HG03575 (cell line): Measurements from ENCODE around the gene FAM156B.
"Not testable (repeated sequence)": the region's sequence is repeated elsewhere in the genome, so short reads cannot be mapped to it uniquely, and the experiment has no call there.

Experiments used
- ATAC-seq: cut with Tn5 transposase; IDR thresholded peaks from one replicate; pipeline ENCODE4 v1.9.1; 2021; ENCODE audit not compliant: unreplicated experiment, insufficient number of reproducible peaks, low FRiP score; ENCODE audit errors: extremely low read depth

The FAM156B gene

DNA sequence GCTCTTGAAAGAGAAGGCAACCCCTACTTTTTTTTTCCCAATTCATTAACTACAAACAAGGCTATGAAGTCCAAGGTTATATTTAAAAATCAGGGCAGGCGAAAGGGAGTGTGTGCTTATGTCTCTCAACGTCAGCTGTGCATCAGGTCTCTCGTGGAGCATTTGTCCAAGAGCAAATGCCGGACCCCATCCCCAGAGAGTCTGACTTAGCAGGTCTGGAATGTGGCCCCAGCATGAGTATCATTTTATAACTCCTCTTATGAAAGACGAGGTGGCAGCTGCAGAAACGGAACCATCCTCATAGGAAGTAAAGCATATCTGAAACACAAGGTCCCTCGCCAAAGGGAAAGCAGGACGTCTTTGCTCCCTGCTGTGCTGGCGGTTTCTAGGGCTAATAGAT is 16.6 kb downstream of the FAM156B start:
- not testable (repeated sequence) for ATAC-seq

- ATAC-seq, result not testable (repeated sequence)
Observed at GRCh38 chrX:52914704-52915103, 17.6 kb downstream of the FAM156B start.

- ATAC-seq, result peak; percentile 42
Observed at GRCh38 chrX:52923781-52924241, 26.7 kb downstream of the FAM156B start.

GRCh38 chrX:52930214-52930613 is 33.1 kb downstream of the FAM156B start:
- ATAC-seq, result not testable (repeated sequence)

DNA sequence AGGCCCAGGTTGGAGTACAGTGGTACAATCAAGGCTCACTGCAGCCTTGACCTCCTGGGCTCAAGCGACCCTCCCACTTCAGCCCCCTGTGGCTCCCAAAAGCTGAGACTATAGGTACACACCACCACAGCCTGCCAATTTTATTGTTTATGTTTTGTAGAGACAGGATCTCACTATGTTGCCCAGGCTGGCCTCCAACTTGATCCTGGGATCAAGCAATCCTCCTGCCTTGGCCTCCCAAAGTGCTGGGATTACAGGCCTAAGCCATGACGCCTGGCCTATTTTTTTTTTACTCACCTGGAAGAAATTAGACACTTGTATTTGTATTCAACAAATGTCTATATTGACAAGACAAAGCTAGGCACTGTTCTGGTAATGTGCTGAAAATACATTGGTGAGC is 36.1 kb downstream of the FAM156B start:
- ATAC-seq, result no peak

- ATAC-seq, result peak; percentile 4
Observed at GRCh38 chrX:52933976-52934703, 37.0 kb downstream of the FAM156B start.

DNA sequence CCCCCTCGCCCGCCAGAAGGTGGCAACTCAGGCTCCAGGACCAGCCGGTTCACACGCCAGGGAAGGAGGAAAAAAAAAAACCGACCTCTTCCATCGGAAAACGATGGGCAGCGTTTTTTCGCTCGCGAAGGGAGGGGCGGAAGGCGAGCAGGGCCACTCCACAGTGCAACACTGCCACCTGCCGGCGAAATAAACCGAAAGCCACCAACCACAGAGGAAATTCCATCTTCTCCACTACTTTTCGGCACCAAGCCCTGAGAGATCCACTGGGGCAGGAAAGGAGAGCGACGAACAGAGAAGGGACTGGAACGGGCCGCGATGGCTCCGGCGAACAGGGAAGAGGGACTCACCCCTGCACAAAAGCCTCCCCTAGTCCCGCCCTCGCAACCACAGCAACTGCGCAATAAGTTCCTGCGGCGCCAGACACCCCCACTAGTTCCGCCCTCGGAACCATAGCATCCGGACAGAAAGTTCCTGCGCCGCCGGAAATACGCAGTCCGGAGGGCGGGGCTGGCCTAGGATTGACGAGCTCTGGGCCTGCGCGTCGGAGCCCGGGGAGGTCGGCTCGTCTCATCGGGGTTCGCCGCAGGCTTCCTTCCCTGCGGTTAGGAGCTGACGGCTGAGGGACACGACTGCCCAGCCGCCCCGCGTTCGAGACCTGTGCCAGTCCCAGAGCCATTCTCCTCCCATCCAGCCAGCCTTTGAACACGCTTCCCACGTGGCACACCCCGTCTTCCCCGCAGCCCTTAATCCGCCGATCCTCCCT is 37.8 kb downstream of the FAM156B start:
- peak; percentile 79 for ATAC-seq

GRCh38 chrX:52935470-52935784 is 38.3 kb downstream of the FAM156B start:
- ATAC-seq, result not testable (repeated sequence)

DNA sequence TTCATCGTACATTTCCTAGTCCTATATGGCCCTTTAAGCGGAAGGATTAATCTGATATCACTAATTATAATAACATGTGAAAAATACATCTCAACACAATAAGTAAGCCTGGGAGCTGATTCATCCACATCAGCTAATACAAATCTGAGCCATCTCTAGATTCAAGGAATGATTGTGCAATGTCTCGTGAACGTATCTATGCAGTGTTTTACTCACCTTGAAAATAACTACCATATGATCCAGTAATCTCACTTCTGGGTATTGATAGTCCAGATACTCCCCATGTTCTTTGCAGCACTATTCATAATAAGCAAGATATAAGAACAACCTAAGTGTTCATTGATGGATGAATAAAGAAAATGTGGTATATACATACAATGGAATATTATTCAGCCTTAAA is 43.6 kb downstream of the FAM156B start:
- not testable (repeated sequence) for ATAC-seq

DNA sequence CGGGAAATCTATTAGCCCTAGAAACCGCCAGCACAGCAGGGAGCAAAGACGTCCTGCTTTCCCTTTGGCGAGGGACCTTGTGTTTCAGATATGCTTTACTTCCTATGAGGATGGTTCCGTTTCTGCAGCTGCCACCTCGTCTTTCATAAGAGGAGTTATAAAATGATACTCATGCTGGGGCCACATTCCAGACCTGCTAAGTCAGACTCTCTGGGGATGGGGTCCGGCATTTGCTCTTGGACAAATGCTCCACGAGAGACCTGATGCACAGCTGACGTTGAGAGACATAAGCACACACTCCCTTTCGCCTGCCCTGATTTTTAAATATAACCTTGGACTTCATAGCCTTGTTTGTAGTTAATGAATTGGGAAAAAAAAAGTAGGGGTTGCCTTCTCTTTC is 44.6 kb downstream of the FAM156B start:
- not testable (repeated sequence) for ATAC-seq

DNA sequence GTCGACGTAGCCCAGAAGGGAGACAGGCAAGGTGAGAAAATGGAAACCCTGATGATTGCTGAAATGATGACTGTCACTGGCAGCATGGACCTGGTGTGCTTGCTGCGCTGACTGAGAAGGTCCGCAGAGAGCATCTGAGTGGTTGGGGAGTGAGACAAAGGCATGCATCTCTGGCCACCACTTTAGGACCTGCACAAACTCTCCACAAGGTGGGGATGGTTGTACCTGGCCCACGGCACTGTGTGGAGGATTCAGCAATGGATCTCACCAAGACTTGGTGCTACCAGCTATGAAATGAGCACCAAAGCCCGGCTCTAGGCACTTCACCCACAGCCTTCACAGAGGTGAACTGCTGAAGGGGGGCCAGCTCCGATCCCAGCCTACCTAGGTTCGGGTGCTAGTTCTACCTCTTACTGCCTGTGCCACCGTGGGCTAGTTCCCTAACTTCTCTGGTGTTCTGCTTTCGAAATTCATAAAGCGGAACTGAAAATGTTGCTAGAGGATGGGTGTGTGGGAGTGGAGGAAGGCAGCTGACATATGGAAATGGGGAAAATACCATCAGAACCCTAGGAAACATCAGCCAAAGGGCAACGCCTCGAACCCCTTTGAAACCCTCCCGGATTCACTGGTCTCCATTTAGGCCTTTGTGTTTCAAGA is 48.8 kb downstream of the FAM156B start:
- ATAC-seq, result not testable (repeated sequence)

- not testable (repeated sequence) for ATAC-seq
Observed at GRCh38 chrX:52947501-52947900, 50.4 kb downstream of the FAM156B start.

DNA sequence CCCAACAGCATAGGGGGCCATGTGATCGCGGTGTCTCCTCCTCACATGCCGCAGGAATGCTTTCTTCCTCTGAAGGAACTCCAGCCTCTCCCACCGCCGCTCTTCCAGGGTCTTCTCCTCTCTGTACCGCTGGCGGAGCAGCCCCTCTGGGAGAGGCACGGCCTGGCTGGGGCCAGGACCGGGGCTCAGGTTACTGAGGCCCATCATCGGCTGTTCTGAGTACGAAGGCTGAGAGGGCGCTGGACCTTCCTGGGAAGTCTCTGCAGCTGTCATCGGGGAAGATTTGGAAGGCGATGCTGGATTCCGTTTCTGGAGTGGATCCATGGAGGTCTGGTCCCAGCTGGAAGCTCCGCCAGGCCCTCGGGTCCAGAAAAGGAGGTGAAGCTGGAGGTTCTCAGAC is 51.1 kb downstream of the FAM156B start:
- not testable (repeated sequence) for ATAC-seq

DNA sequence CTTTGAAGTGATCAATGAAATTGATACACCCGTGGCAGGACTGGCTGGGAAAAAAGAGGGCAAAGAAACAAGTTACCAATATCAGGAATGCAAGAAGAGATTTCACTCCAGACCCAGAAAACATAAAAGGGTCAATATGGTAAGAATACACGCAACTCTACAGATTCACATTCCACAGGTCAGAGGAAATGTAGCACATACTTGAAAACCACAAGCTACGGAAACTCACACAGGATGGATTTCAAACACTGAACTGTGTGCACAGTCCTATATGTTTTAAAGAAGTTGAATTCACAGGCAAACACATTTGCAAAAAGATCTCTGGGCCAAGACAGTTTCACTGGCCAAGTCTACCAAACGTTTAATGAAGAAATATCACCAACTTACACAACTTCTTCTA is 52.2 kb downstream of the FAM156B start:
- not testable (repeated sequence) for ATAC-seq

- not testable (repeated sequence) for ATAC-seq
Observed at GRCh38 chrX:52949884-52950283, 52.8 kb downstream of the FAM156B start.
